Liver (tissue), 3 donors: ENCODE results near the gene LAMP2.

Experiments used
- ATF3 ChIP-seq: IDR thresholded peaks from 2 replicates; pipeline ENCODE4 v1.6.1; 2016; ENCODE audit warnings: antibody characterized with exemption
- CTCF ChIP-seq: fragments of 150-350 bp; IDR thresholded peaks from 2 replicates; pipeline ENCODE4 v1.5.1; 2017; ENCODE audit warnings: improper control_type of control experiment, low read depth, low read length; ENCODE audit not compliant: missing input control
- GABPA ChIP-seq, 2 donors: IDR thresholded peaks in 1 of 2; conservative IDR thresholded peaks in 1 of 2; 2 replicates each; pipeline ENCODE4 v1.6.1; 2016; ENCODE audit warnings: antibody characterized with exemption in 2 of 2, mild to moderate bottlenecking in 1 of 2, moderate library complexity in 1 of 2
- JUND ChIP-seq, 2 donors: IDR thresholded peaks; 2 replicates each; pipeline ENCODE4 v1.6.1; 2016; ENCODE audit warnings: antibody characterized with exemption in 2 of 2
- MAX ChIP-seq: IDR thresholded peaks from 2 replicates; pipeline ENCODE4 v1.6.1; 2016; ENCODE audit warnings: antibody characterized with exemption
- NR2F2 ChIP-seq: IDR thresholded peaks from 2 replicates; pipeline ENCODE4 v1.6.1; 2016; ENCODE audit warnings: antibody characterized with exemption
- RAD21 ChIP-seq, 2 donors: IDR thresholded peaks; 2 replicates each; pipeline ENCODE4 v1.6.1; 2016; ENCODE audit warnings: antibody characterized with exemption in 2 of 2, mild to moderate bottlenecking in 2 of 2
- REST ChIP-seq: IDR thresholded peaks from 2 replicates; pipeline ENCODE4 v1.6.1; 2016; ENCODE audit warnings: antibody characterized with exemption, mild to moderate bottlenecking
- SP1 ChIP-seq: IDR thresholded peaks from 2 replicates; pipeline ENCODE4 v1.6.1; 2018; ENCODE audit warnings: antibody characterized with exemption, mild to moderate bottlenecking
- TAF1 ChIP-seq: conservative IDR thresholded peaks from 2 replicates; pipeline ENCODE4 v1.6.1; 2016; ENCODE audit warnings: antibody characterized with exemption, mild to moderate bottlenecking
- YY1 ChIP-seq: IDR thresholded peaks from 2 replicates; pipeline ENCODE4 v1.6.1; 2016; ENCODE audit warnings: antibody characterized with exemption, mild to moderate bottlenecking
- donor health status: healthy.
- donor health status: healthy.

GRCh38 chrX:120485315-120485637 lies 16.2 kb upstream of the LAMP2 start:
- TF ChIP-seq ATF3 (no peak), YY1 (no peak), RAD21 (IDR thresholded peaks at IDR 0.05) (no peak), MAX (no peak), SP1 (no peak), CTCF (no peak), NR2F2 (no peak), GABPA (IDR thresholded peaks at IDR 0.05 in 1 of 2, conservative IDR thresholded peaks at IDR 0.05 in 1 of 2) (no peak), JUND (IDR thresholded peaks at IDR 0.05) (no peak), TAF1 (no peak), REST (no peak)
